RPMI7951 (cell line): Measurements from ENCODE around the gene ARFRP1. TPM values are rescaled to one million over a fixed set of nuclear protein-coding genes. Genes with fewer than 3 reads are reported as not detected.
A peak's percentile ranks its signal among the peaks of the same experiment; 100 is the strongest.

ENCODE experiments used
- DNase-seq: peaks from one replicate; pipeline ENCODE4 v3.0.0-alpha.2; 2012; ENCODE audit warnings: low read depth
- total RNA-seq: library from RNA; depleted of rRNA; stranded (reverse); fragments of >200 nt; shearing (Covaris generic); gene quantifications from 2 replicates; pipeline ENCODE4 v1.2.3, GENCODE V29; 2014

Gene ARFRP1
- total RNA-seq, 1 experiment from 2014 or later: 38.8 TPM

- no peak for DNase-seq
Observed at GRCh38 chr20:63691711-63692435, 15.9 kb downstream of the ARFRP1 start.

- no peak for DNase-seq
Observed at GRCh38 chr20:63690898-63691710, 16.7 kb downstream of the ARFRP1 start.

GRCh38 chr20:63690003-63690897, 17.5 kb downstream of the ARFRP1 start:
- no peak for DNase-seq

- no peak for DNase-seq
Observed at GRCh38 chr20:63689046-63690002, 18.5 kb downstream of the ARFRP1 start.

- no peak for DNase-seq
Observed at GRCh38 chr20:63688228-63689045, 19.3 kb downstream of the ARFRP1 start.

GRCh38 chr20:63687419-63688178, 20.2 kb downstream of the ARFRP1 start:
- DNase-seq: no peak

- peak; percentile 99 for DNase-seq
Observed at GRCh38 chr20:63686492-63687321, 21.1 kb downstream of the ARFRP1 start.

GRCh38 chr20:63686094-63686491, 21.7 kb downstream of the ARFRP1 start:
- DNase-seq: no peak

GRCh38 chr20:63685269-63686026, 22.3 kb downstream of the ARFRP1 start:
- DNase-seq: no peak

- peak; percentile 100 for DNase-seq
Observed at GRCh38 chr20:63682384-63683139, 25.2 kb downstream of the ARFRP1 start.

- DNase-seq: no peak
Observed at GRCh38 chr20:63681609-63682142, 26.1 kb downstream of the ARFRP1 start.

GRCh38 chr20:63680857-63681608, 26.7 kb downstream of the ARFRP1 start:
- no peak for DNase-seq

- no peak for DNase-seq
Observed at GRCh38 chr20:63680427-63680826, 27.3 kb downstream of the ARFRP1 start.

- no peak for DNase-seq
Observed at GRCh38 chr20:63679799-63680305, 27.9 kb downstream of the ARFRP1 start.

GRCh38 chr20:63678667-63679465, 28.9 kb downstream of the ARFRP1 start:
- DNase-seq: no peak
